ENCODE measurements around the gene CEACAM7. TPM values are rescaled to one million over a fixed set of nuclear protein-coding genes. Genes with fewer than 3 reads are reported as not detected.

CEACAM7 gene
- total RNA-seq (2022; extraction: Qiagen RNA extraction; ENCODE audit: low read depth), result 0.05 to 0.08 TPM in 2 of 5 replicates, not detected in the others

DNA sequence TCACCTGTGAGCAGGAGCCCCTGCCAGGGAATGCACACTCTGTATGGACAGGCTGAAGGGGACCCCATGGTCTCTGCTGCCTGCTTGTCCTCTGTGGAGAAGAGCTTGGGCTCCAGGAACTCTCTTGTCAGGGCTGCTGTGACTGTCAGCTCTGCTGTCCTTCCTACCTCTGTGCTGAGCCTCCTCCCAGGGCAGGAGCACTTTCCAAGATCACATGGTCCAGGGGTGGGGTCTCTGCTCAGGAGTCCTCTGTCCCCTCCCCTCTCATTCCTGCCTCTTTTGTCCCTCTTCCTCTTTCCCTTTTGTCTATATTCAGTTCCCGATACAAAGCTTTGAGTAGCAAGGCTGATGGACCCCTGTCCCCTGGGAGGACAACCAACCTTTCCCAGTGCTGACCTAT is at the start of gene CEACAM7:
Gene CEACAM7, minus strand, starts transcription at position 173 of the 400 bp plus-strand sequence. Its CDS starts 105 bp downstream, at position 68.

DNA sequence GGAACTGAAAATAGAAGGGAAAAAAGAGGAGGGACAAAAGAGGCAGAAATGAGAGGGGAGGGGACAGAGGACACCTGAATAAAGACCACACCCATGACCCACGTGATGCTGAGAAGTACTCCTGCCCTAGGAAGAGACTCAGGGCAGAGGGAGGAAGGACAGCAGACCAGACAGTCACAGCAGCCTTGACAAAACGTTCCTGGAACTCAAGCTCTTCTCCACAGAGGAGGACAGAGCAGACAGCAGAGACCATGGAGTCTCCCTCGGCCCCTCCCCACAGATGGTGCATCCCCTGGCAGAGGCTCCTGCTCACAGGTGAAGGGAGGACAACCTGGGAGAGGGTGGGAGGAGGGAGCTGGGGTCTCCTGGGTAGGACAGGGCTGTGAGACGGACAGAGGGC is 20.4 kb upstream of the CEACAM7 start, which contains the start of gene CEACAM5:
Gene CEACAM5, plus strand, starts transcription at position 146 of the 400 bp plus-strand sequence. Its CDS starts 106 bp downstream, at position 252.

DNA sequence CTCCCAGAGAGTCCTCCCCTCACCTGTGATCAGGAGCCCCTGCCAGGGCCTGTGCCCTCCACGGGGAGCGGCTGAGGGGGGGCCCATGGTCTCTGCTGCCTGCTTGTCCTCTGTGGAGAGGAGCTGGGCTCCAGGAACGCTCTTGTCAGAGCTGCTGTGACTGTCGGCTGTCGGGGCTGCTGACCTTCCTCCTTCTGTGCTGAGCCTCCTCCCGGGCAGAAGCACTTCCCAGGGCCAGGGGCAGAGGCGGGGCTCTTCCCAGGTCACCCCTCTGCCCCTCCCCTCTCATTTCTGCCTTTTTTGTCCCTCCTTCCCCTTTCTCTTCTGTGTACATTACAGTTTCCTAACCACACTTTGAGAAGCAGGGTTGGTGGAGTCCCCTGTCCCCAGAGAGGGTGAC is 61.2 kb downstream of the CEACAM7 start, which contains the start of gene CEACAM4:
Gene CEACAM4, minus strand, starts transcription at position 198 of the 400 bp plus-strand sequence. Its CDS starts 111 bp downstream, at position 87.

Other genes starting within 250 kb of the CEACAM7 start
- gene DMAC2, start 248.4 kb downstream of the CEACAM7 start, total RNA-seq (2022; extraction: Qiagen RNA extraction; ENCODE audit: low read depth), result 101 to 128 TPM (median 110 TPM) in 5 replicates
- not detected in 5 replicates for gene ERICH4, start 245.1 kb downstream of the CEACAM7 start, total RNA-seq (2022; extraction: Qiagen RNA extraction; ENCODE audit: low read depth)
- not detected in 5 replicates for gene CEACAM21, start 112.1 kb downstream of the CEACAM7 start, total RNA-seq (2022; extraction: Qiagen RNA extraction; ENCODE audit: low read depth)
- gene CEACAM4, start 61.2 kb downstream of the CEACAM7 start, total RNA-seq (2022; extraction: Qiagen RNA extraction; ENCODE audit: low read depth), result not detected in 5 replicates
- gene CEACAM5, start 20.4 kb upstream of the CEACAM7 start, total RNA-seq (2022; extraction: Qiagen RNA extraction; ENCODE audit: low read depth), result 1.8 to 2.6 TPM (median 2.4 TPM) in 5 replicates
- 20.9 to 30.9 TPM (median 27.0 TPM) in 5 replicates for gene CEACAM6, start 67.3 kb upstream of the CEACAM7 start, total RNA-seq (2022; extraction: Qiagen RNA extraction; ENCODE audit: low read depth)
- not detected in 5 replicates for gene CEACAM3, start 108.3 kb upstream of the CEACAM7 start, total RNA-seq (2022; extraction: Qiagen RNA extraction; ENCODE audit: low read depth)
- gene LYPD4, start 156.4 kb upstream of the CEACAM7 start, total RNA-seq (2022; extraction: Qiagen RNA extraction; ENCODE audit: low read depth), result not detected in 5 replicates
- not detected in 5 replicates for gene DMRTC2, start 156.8 kb upstream of the CEACAM7 start, total RNA-seq (2022; extraction: Qiagen RNA extraction; ENCODE audit: low read depth)
- 8,700 to 10,627 TPM (median 8,984 TPM) in 5 replicates for gene RPS19, start 172.0 kb upstream of the CEACAM7 start, total RNA-seq (2022; extraction: Qiagen RNA extraction; ENCODE audit: low read depth)
- gene CD79A, start 189.0 kb upstream of the CEACAM7 start, total RNA-seq (2022; extraction: Qiagen RNA extraction; ENCODE audit: low read depth), result 1.1 to 1.2 TPM (median 1.1 TPM) in 5 replicates
- gene ARHGEF1, start 194.9 kb upstream of the CEACAM7 start, total RNA-seq (2022; extraction: Qiagen RNA extraction; ENCODE audit: low read depth), result 78.2 to 125 TPM (median 109 TPM) in 5 replicates
- 0.20 to 0.45 TPM (median 0.28 TPM) in 5 replicates for gene ERFL, start 240.2 kb upstream of the CEACAM7 start, total RNA-seq (2022; extraction: Qiagen RNA extraction; ENCODE audit: low read depth)

All from A549 treated with DMSO at 1 μM for 4 hours (cell line).